GM15510 (cell line): Measurements from ENCODE around the gene LPXN.

Source experiments
- POLR2A ChIP-seq: IDR thresholded peaks from 3 replicates; pipeline ENCODE4 v1.6.1; 2011; ENCODE audit warnings: borderline replicate concordance; ENCODE audit not compliant: insufficient read length; ENCODE audit errors: extremely low read depth

Gene LPXN

GRCh38 chr11:58594826-58595225 is 19.2 kb upstream of the LPXN start:
- no peak for TF ChIP-seq POLR2A

DNA sequence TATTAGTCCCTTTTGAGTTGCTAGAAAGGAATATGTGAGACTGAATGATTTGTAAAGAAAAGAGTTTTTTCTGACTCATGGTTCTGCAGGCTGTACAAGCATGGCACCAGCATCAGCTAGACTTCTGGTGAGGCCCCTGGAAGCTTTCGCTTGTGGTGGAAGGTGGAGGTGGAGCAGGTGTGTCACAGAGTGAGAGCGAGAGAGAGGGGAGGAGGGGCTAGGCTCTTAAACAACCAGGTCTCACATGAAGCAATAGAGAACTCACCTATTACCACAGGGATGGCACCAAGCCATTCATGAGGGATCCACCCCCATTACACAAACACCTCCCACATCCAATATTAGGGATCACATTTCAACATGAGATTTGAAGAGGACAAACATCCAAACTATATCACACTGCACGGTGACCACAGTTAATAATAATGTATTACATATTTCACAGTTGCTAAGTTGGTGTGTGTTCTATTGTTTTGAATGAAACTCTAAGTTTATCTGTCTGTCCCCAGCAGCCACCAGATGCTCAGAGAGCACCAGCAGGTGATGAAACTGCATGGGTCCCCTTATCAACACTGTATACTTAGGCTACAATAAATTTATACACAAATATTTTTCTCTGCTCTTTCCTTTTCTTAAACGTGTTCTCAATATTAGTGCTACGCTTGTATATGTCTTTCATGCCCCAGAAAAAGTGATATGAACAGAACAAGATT is 17.3 kb upstream of the LPXN start:
- TF ChIP-seq POLR2A = no peak

GRCh38 chr11:58591659-58592058 is 16.0 kb upstream of the LPXN start:
- no peak for TF ChIP-seq POLR2A

GRCh38 chr11:58586998-58587397 is 11.3 kb upstream of the LPXN start:
- TF ChIP-seq POLR2A = no peak

DNA sequence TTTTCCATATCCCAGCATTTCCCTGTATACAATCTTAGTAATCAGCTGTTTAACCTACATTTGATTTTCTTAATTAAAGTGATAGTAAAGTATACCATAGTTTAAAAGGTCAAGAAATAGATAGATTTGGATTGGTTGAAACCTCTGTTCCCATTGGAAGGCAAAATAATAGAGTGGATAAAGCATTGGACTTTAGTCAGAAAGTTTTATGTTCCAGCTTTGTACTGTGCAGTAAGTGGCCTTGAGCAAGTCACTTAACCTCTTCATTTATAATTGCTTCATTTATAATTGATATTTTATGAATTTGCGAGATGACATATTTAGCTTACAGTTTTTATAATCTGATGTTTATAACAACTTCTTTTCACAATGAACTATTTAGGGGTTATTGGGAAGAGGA is 6.8 kb upstream of the LPXN start:
- TF ChIP-seq POLR2A = no peak

GRCh38 chr11:58580311-58580710 is 4.7 kb upstream of the LPXN start:
- TF ChIP-seq POLR2A = no peak

DNA sequence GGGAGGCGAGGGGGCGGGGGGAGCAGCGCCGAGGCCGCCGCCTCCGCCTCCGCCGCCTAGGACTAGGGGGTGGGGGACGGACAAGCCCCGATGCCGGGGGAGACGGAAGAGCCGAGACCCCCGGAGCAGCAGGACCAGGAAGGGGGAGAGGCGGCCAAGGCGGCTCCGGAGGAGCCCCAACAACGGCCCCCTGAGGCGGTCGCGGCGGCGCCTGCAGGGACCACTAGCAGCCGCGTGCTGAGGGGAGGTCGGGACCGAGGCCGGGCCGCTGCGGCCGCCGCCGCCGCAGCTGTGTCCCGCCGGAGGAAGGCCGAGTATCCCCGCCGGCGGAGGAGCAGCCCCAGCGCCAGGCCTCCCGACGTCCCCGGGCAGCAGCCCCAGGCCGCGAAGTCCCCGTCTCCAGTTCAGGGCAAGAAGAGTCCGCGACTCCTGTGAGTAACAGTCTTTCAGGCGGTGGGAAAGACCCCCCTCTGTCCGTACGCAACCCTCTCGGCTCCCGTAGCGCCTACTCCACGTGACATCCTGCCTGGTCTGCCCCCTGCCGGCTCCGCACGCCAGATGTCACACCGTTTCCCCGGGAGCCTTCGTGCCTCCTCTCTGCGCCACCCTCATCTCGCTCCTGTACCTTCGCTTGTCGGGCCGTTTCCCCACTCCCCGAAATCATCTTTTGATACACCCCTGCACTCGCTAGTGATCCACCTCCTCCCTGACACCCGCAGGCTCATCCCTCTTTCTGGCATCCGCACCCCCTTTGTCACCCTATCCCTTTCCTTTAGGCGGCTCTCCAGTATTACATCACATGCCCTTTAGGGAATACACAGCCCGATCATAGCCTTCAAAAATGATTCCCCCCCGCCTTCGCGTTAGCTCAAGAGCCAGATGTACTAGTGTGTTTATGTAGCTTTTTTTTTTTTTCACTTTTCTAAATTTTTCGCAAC is 3.8 kb upstream of the LPXN start:
- TF ChIP-seq POLR2A = peak; percentile 74

DNA sequence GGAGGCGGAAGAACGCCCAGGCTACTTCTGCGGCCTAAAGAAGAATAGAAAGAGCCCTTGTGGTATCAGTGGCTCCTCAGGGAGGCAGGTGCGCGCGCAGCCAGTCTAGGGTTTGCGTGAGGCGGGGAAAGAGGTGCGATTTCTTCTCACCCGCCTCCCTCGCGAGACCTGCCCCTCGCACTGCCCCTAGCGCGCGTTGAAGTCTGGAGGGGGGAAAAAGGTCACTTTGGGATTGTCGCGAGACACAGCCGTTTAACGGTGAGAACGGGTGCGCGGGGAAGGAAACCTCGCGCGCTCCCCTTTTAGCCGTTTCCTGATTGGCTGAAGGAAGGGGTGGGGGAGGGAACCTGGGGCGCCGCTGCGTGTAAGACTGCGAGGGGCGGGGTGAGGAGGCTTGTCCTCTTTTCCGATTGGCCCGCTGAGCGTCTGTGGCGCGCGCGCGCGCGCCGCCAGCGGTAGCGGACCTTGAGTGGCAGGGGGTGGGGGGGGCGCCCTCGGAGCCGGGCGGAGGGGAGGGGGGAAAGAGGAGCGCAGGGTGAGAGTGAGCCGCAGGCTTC is 3.1 kb upstream of the LPXN start, which contains the start of gene ZFP91:
Gene ZFP91, plus strand, starts transcription at position 429 of the 557 bp plus-strand sequence. CDS start 219 bp downstream, outside the sequence.
- TF ChIP-seq POLR2A = peak; percentile 58

GRCh38 chr11:58578136-58578634 is 2.5 kb upstream of the LPXN start:
- TF ChIP-seq POLR2A = no peak

DNA sequence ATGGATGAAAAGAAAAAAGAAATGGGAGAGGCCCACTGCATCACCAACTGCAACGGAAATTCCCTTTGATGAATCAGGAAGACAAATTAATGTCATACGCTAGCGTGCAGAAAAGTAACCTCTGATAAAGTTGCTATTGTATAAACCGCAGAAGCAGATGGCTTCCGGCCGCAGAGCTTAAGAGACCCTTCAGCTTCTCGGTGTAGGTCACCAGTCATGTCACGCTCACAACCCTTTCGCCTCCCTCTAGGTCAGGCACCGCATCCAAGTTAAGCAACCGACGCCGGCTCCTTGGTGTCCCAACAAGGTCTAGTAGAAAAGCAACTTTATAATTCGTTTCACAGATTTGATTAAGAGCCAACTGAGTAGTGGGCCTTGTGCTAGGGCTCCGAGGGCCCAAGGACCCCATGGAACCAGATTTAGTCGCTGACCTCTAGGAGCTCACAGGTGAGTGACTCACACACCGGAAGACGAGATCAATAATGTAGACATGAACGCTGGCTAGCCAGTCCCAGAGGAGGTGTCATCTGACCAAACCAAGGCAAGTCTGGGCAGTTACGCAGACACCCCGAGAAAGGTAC is 2.0 kb upstream of the LPXN start:
- peak; percentile 69 for TF ChIP-seq POLR2A

DNA sequence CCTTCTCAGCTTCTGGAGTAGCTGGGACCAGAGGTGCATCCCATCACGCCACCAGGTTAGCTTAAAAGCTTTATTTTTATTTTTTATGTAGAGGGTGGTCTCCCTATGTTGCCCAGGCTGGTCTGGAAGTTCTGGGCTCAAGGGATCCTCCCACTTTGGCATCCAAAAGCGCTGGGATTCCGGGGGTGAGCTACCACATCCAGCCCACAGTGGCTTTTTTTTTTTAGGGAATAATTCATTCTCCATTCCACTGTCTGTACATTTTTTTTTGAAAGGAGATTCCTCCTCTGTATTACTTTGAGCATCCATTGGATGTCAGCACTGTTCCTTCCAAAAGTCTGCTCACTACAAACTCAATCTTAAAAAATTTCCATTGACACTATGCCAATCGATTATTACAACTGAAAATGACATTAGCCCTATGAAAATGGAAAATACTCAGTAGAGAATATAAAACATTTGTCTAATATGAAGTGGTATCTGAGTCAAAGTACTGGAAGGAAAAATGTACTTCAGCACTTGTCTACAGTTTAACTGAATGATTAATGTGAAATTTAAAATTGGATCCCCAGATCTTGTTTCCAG is 1.3 kb upstream of the LPXN start:
- no peak for TF ChIP-seq POLR2A

- no peak for TF ChIP-seq POLR2A
Observed at GRCh38 chr11:58574881-58575280, 775 bp downstream of the LPXN start.

GRCh38 chr11:58573451-58574104 is 2.1 kb downstream of the LPXN start:
- TF ChIP-seq POLR2A = peak; percentile 39
